AG08396 (cell line): ENCODE measurements around the gene FAM171A1.

ENCODE experiments used
- DNase-seq: peaks from one replicate; pipeline ENCODE4 v3.0.0; 2012; ENCODE audit warnings: low spot score, mixed read lengths

FAM171A1 gene

GRCh38 chr10:15242261-15242840 lies 128.7 kb downstream of the FAM171A1 start:
- DNase-seq, result no peak

- DNase-seq, result no peak
These were observed 129.8 kb downstream of the FAM171A1 start for GRCh38 chr10:15241306-15241705.

- DNase-seq, result no peak
These were observed 132.3 kb downstream of the FAM171A1 start for GRCh38 chr10:15238555-15239335.

DNA sequence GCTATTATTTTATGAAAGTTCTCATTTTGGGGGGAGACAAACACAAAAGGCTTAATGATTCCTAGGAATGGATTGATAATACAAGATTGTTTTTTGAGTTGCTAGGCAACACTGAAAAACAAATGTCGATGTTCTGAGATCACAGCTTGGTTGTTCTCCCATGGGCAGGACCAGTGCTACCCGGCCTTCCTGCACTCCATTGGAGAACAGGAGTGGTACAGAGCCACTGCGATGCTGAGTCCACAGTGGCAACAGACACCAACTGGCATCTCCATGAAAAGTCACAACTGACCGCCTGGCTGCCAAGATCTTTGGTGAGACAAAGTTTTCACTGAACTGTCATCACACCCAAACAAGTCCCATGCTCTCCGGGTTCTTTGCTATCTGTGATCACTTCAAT lies 133.7 kb downstream of the FAM171A1 start:
- peak; percentile 58 for DNase-seq

DNA sequence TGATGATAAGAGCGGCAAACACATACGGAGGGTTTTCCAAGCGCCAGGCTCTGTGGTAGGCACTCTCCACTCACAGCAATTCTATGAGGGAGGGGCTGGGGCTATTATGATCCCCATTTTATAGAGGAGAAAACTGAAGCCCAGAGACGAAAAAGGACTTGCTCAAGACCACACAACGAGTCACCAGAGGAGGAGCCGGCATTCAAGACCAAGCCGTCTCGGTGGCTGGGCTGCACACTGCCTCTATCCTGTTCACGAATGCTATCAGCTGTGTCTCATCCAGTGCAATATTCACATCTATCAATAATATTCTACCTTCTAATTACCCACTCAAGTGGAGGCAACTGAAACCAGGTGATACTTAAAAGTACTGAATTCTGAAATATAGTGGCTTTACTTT lies 134.7 kb downstream of the FAM171A1 start:
- DNase-seq, result no peak

GRCh38 chr10:15232279-15232678 lies 138.8 kb downstream of the FAM171A1 start:
- no peak for DNase-seq

DNA sequence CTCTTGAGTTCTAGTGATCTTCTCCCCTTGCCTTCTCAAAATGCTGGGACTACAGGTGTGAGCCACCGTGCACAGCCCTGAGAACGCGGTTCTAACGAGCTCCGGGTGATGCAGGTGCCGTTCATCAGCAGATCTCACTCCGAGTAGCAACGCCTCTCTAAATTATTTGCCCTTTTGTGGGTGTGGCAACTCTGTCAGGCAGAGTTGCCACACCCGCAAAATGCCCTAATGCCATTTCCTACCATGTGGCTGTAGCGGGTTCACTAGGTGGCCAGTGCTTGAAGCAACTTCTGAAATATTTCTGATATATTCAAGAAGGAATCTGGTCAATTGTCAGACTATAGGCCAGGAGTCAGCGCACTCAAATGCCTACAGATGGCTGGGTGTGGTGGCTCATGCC lies 139.7 kb downstream of the FAM171A1 start:
- DNase-seq, result no peak

GRCh38 chr10:15230257-15230656 lies 140.8 kb downstream of the FAM171A1 start:
- DNase-seq, result no peak

GRCh38 chr10:15229268-15229667 lies 141.8 kb downstream of the FAM171A1 start:
- DNase-seq, result no peak

GRCh38 chr10:15228426-15228825 lies 142.7 kb downstream of the FAM171A1 start:
- no peak for DNase-seq

DNA sequence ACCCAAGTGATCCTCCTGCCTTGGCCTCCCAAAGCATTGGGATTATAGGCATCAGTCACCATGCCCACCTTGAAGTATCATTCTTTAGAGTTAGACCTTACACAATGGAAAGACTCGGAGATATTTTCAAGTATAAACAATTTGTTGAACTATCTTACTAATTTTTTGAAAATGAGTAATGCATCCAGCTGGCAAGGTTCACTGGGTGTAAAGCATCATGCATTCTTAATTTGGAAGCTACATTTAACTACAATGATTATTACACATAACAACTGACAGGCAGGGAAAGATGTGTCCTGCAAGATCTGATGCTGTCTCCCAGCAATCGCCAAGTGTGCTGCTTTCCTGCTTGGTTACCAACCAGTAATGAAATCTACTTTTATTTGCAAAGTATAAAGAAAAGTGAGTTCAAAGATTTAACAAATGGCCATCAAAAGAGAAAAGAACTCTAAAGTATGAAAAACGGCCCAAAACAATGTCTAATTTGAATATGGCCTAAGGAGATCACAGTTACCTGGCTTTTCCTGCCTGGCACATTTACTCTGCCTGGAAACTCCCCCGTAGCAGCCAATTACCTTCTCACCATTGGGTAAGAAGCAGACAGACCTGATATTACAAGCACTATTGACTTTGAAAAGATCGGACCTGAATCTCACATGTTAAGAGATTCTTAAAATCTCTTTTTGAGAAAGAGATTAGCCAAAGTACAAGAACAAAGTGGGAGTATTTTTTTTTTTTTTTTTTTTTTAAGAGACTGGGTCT lies 143.3 kb downstream of the FAM171A1 start:
- peak; percentile 36 for DNase-seq

DNA sequence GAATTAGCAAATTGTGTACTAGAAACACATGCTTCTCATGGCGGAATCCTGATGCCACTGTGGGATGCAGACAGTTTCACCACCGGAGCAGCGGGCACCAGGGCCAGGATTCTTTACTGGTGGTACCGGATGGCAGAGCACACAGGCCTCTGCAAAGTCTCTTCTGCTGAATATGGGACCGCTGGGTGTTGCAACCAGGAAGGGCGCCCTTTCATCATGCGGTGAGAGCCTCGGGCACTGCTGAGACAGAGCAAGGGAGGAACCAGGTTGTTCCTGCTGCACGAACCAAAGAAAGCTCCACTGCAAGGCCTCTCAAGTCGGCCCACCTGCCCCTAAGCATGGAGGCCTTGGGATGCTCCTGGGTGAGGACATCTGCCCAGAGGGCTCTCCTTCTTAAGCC lies 145.6 kb downstream of the FAM171A1 start:
- DNase-seq, result no peak

DNA sequence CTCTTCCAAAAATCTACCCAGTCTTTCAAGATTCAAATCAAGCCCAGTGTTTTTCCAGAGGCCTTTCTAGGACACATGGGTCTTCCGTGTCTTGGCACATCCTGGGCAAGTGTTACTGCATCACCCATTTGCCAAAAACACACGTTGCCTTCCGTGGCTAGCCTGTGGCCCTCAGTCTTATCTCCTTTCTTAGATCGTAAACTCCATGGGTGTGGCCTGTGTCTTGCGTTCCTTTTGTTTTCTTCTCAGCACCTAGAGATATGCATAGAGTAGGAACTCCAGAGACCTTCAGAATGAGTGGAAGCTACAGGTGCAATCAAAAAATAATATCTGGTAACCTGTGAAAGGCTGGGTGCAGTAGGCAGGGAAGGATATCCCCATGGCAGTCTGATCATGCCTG lies 146.1 kb downstream of the FAM171A1 start:
- no peak for DNase-seq

GRCh38 chr10:15223174-15223573 lies 147.9 kb downstream of the FAM171A1 start:
- DNase-seq, result peak; percentile 63

- DNase-seq, result no peak
These were observed 148.6 kb downstream of the FAM171A1 start for GRCh38 chr10:15222511-15222910.

DNA sequence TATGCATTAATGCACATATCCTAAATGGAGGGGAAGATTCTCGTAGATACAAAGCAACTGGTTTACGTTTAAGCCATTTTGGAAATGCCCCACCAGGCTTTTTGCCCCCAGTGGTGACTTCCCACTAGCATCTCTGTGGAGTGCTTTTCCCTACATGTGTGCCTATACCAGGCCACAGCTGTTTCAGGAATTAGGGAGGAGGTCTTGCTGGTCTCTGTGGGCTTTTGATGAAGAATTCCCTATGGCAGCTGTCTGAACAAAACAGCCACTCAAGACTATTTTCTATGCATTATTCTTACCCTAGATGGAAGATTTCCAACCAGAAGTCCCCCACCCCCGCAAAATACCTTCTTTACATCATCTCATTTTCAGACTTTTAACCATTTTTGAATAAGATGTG lies 150.6 kb downstream of the FAM171A1 start:
- no peak for DNase-seq

DNA sequence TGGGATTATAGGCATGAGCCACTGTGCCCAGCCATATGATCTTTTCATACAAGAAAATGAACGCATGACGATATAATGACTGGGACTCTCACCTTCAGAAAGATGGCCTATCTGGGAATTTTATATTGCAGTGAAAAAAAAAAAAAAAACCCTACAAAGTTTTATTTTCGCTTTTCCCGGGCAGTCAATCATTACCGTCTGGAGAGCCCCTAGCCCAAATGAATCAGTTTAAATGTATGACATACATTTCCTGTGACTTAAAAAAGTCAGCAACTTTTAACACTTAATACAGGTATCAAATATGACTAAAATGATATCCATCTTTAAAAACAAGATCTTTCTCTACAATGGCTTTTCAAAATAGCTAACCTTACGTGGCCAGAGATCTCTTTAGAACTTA lies 154.4 kb downstream of the FAM171A1 start:
- DNase-seq, result no peak

DNA sequence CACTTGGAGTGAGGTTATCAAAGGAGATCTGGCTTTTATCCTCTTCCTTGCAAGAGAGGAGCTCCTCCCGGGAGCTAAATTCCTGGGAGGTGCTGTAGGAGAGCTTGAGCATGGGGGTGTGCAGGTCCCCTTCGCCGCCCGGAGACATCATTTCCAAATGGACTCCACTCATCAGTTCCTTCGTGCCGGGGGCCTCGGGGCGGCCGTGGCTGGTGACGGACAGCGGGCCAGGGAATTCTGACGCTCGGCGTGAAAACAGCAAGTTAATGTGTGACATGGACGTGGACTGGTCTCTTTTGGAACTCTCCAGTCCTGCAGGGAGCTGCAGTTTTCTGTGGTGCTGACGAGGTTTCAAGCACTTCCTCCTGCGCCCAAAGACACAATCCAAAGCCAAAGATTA lies 156.9 kb downstream of the FAM171A1 start:
- no peak for DNase-seq

DNA sequence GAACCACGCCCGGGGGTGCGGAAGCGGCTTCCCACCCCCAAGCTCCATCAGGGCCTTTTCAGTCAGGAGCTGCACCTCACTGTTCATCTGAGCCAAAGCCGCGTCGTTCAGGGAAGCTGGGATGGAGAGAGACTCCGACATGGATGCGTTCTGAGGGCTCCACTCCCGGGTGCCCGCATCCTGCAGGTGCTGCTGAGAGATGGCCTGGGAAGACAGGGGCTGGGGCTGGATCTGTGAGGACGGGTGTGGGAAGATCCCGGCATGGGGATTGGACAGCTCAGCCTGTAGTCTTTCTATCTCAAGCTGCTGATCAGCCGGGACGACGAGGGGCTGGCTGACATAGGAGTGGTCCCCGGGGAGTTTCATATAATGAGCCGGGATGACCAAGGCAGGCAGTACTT lies 157.6 kb downstream of the FAM171A1 start:
- no peak for DNase-seq

GRCh38 chr10:15211464-15211979 lies 159.6 kb downstream of the FAM171A1 start:
- DNase-seq, result peak; percentile 73

- DNase-seq, result no peak
These were observed 160.6 kb downstream of the FAM171A1 start for GRCh38 chr10:15210521-15210920.

DNA sequence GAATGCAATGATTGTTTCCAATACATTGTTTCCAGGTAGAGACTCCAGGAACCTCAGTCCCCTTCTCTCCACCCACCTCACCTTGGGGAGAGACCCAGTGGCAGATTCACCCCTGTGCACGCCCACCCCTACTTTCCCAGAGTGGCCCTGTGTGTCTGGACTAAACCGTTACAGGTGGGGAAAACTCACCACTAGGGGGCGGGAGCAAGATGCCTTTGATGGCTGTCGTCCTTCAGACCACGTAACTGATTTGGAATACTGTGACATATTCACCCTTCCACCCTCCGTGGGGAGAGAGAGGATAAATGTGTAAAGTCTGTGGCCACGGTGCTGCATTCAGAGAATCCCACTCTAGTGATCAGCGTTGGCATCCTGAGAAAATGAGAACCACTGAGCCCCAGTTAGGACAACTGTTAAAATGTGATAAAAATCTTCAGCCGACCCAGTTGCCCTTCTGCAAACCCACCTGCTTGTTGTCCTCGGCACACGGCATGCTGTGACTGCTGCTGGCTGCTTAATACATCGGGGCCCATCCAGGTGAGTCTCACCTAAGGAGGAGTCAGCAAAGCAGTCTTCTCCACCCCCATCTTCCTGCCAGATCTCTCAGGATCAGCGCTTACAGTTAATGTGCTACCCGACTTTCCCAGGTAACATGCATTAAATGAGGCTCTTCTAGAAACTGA lies 161.1 kb downstream of the FAM171A1 start:
- DNase-seq, result peak; percentile 69
